Measurements from ENCODE around the gene CDC42BPA.

Gene CDC42BPA

DNA sequence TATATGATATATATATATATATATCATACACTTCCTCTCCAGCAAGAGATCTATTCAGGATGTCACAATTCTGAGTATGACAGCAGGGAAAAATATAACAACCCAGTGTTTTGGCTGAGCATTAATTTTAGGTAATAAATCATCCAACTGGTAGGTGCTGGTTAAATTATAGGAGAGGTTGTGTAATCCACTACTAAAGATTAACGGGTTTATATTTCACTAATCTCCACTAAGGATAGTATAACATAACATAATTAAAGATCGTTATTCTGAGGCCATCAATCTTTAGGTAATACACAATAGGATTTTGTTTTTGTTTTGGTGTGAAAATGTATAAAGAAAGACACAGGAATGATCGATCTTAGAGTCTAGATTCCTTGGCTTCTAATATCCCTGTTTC lies 276.0 kb downstream of the CDC42BPA start:
- H3K4me2 ChIP-seq (ENCODE audit: insufficient read depth, low read length), result no peak overlapping the region
- H3K4me3 ChIP-seq (ENCODE audit: low read depth in 1 of 2, low read length in 2 of 2), result no peak overlapping the region
- no peak overlapping the region for H3K9ac ChIP-seq (ENCODE audit: low read depth, low read length)
- TF ChIP-seq, protein P1, sequence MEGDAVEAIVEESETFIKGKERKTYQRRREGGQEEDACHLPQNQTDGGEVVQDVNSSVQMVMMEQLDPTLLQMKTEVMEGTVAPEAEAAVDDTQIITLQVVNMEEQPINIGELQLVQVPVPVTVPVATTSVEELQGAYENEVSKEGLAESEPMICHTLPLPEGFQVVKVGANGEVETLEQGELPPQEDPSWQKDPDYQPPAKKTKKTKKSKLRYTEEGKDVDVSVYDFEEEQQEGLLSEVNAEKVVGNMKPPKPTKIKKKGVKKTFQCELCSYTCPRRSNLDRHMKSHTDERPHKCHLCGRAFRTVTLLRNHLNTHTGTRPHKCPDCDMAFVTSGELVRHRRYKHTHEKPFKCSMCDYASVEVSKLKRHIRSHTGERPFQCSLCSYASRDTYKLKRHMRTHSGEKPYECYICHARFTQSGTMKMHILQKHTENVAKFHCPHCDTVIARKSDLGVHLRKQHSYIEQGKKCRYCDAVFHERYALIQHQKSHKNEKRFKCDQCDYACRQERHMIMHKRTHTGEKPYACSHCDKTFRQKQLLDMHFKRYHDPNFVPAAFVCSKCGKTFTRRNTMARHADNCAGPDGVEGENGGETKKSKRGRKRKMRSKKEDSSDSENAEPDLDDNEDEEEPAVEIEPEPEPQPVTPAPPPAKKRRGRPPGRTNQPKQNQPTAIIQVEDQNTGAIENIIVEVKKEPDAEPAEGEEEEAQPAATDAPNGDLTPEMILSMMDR (IDR thresholded peaks at IDR 0.05; ENCODE audit: borderline replicate concordance, extremely low read depth, low read length, poor library complexity, severe bottlenecking), result no peak
- no peak for TF ChIP-seq EZH2 (IDR thresholded peaks at IDR 0.05; ENCODE audit: borderline replicate concordance, low read depth, low read length, severe bottlenecking)
- DNase-seq (no peak), ATAC-seq (ENCODE audit: insufficient read depth, low read depth) (no peak)
- peaks cover 5% of the 10 kb centered on the region for H3K27me3 ChIP-seq (ENCODE audit: insufficient read depth, low read length, poor library complexity)
- no peaks in the 10 kb centered on the region for H3K4me1 ChIP-seq (ENCODE audit: insufficient read depth, low read length)
- H4K20me1 ChIP-seq (ENCODE audit: insufficient read depth, low read length), result no peaks in the 10 kb centered on the region
- no peak overlapping the region for H3K27ac ChIP-seq (ENCODE audit: low read length)
- H3K36me3 ChIP-seq (ENCODE audit: insufficient read depth, low read length), result no peaks in the 10 kb centered on the region
- H2AFZ ChIP-seq (ENCODE audit: low read depth, low read length), result no peak overlapping the region
- no peaks in the 10 kb centered on the region for H3K9me3 ChIP-seq (ENCODE audit: insufficient read depth, low read length, severe bottlenecking)
- no peaks in the 10 kb centered on the region for H3K79me2 ChIP-seq (ENCODE audit: insufficient read depth, low read length)

DNA sequence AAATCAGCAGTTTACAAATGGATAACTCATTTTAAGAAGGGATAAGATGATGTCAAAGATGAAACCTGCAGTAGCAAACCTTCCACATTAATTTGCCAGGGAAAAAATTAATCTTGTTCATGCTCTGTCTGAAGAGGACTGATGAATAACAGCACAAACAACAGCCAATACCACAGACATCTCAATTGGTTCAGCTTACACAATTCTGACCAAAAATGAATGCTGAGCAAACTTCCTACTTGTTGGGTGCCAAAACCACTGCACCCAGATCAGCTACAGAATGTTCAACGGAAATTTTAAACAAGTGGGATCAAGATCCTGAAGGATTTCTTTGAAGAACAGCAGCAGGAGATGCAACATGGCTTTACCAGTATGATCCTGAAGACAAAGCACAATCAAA lies 279.9 kb downstream of the CDC42BPA start:
- Histone ChIP-seq H3K27ac (ENCODE audit: low read length) (no peak overlapping the region), H4K20me1 (ENCODE audit: insufficient read depth, low read length) (no peaks in the 10 kb centered on the region), H3K9ac (ENCODE audit: low read depth, low read length) (no peak overlapping the region), H3K36me3 (ENCODE audit: insufficient read depth, low read length) (no peaks in the 10 kb centered on the region), H3K4me1 (ENCODE audit: insufficient read depth, low read length) (no peaks in the 10 kb centered on the region), H3K9me3 (ENCODE audit: insufficient read depth, low read length, severe bottlenecking) (no peaks in the 10 kb centered on the region), H3K27me3 (ENCODE audit: insufficient read depth, low read length, poor library complexity) (peaks cover 2% of the 10 kb centered on the region), H3K4me3 (ENCODE audit: low read depth in 1 of 2, low read length in 2 of 2) (no peak overlapping the region), H3K79me2 (ENCODE audit: insufficient read depth, low read length) (no peaks in the 10 kb centered on the region), H2AFZ (ENCODE audit: low read depth, low read length) (no peak overlapping the region), H3K4me2 (ENCODE audit: insufficient read depth, low read length) (no peak overlapping the region)
- ATAC-seq (ENCODE audit: insufficient read depth, low read depth) (no peak), DNase-seq (no peak)
- no peak for TF ChIP-seq EZH2 (IDR thresholded peaks at IDR 0.05; ENCODE audit: borderline replicate concordance, low read depth, low read length, severe bottlenecking)
- TF ChIP-seq, protein P1 (IDR thresholded peaks at IDR 0.05; ENCODE audit: borderline replicate concordance, extremely low read depth, low read length, poor library complexity, severe bottlenecking), result no peak

DNA sequence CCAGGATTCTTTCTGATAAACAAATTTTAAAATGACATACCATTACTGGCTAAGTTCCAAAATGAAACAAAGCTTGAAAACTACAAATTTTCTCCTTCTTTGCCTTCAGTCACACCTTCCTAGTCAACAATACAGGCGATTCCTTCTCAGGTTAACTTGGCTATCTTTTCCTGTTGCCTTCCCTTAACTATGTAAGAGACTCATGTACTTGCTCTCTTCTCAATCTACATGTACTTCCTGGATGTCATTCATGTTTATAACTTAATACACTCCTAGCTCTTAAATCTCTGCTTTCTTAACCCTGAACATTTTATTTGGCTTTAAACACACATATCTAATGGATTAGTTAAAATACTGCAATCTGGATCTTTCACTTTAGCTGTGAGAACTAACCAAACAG lies 281.2 kb downstream of the CDC42BPA start:
- TF ChIP-seq, protein P1 (IDR thresholded peaks at IDR 0.05; ENCODE audit: borderline replicate concordance, extremely low read depth, low read length, poor library complexity, severe bottlenecking), result no peak
- TF ChIP-seq EZH2 (IDR thresholded peaks at IDR 0.05; ENCODE audit: borderline replicate concordance, low read depth, low read length, severe bottlenecking), result no peak
- Histone ChIP-seq H2AFZ (ENCODE audit: low read depth, low read length) (no peak overlapping the region), H3K4me2 (ENCODE audit: insufficient read depth, low read length) (no peak overlapping the region), H3K27ac (ENCODE audit: low read length) (no peak overlapping the region), H3K27me3 (ENCODE audit: insufficient read depth, low read length, poor library complexity) (peaks cover 2% of the 10 kb centered on the region), H4K20me1 (ENCODE audit: insufficient read depth, low read length) (no peaks in the 10 kb centered on the region), H3K9me3 (ENCODE audit: insufficient read depth, low read length, severe bottlenecking) (no peaks in the 10 kb centered on the region), H3K36me3 (ENCODE audit: insufficient read depth, low read length) (no peaks in the 10 kb centered on the region), H3K4me3 (ENCODE audit: low read depth in 1 of 2, low read length in 2 of 2) (no peak overlapping the region), H3K79me2 (ENCODE audit: insufficient read depth, low read length) (no peaks in the 10 kb centered on the region), H3K9ac (ENCODE audit: low read depth, low read length) (no peak overlapping the region), H3K4me1 (ENCODE audit: insufficient read depth, low read length) (no peaks in the 10 kb centered on the region)
- DNase-seq, result no peak
- no peak for ATAC-seq (ENCODE audit: insufficient read depth, low read depth)

GRCh38 chr1:227035316-227035715 lies 283.0 kb downstream of the CDC42BPA start:
- no peak overlapping the region for H2AFZ ChIP-seq (ENCODE audit: low read depth, low read length)
- H3K4me3 ChIP-seq (ENCODE audit: low read depth in 1 of 2, low read length in 2 of 2), result no peak overlapping the region
- no peak overlapping the region for H3K9ac ChIP-seq (ENCODE audit: low read depth, low read length)
- TF ChIP-seq, protein P1 (IDR thresholded peaks at IDR 0.05; ENCODE audit: borderline replicate concordance, extremely low read depth, low read length, poor library complexity, severe bottlenecking), result no peak
- TF ChIP-seq EZH2 (IDR thresholded peaks at IDR 0.05; ENCODE audit: borderline replicate concordance, low read depth, low read length, severe bottlenecking), result no peak
- no peaks in the 10 kb centered on the region for H3K9me3 ChIP-seq (ENCODE audit: insufficient read depth, low read length, severe bottlenecking)
- peaks cover 2% of the 10 kb centered on the region for H3K27me3 ChIP-seq (ENCODE audit: insufficient read depth, low read length, poor library complexity)
- no peak overlapping the region for H3K4me2 ChIP-seq (ENCODE audit: insufficient read depth, low read length)
- H3K36me3 ChIP-seq (ENCODE audit: insufficient read depth, low read length), result no peaks in the 10 kb centered on the region
- no peaks in the 10 kb centered on the region for H4K20me1 ChIP-seq (ENCODE audit: insufficient read depth, low read length)
- no peaks in the 10 kb centered on the region for H3K4me1 ChIP-seq (ENCODE audit: insufficient read depth, low read length)
- H3K27ac ChIP-seq (ENCODE audit: low read length), result no peak overlapping the region
- ATAC-seq (ENCODE audit: insufficient read depth, low read depth) (no peak), DNase-seq (no peak)
- no peaks in the 10 kb centered on the region for H3K79me2 ChIP-seq (ENCODE audit: insufficient read depth, low read length)
